HepG2 (cell line): ENCODE results near the gene ACSS1. TPM values are rescaled to one million over a fixed set of nuclear protein-coding genes. Genes with fewer than 3 reads are reported as not detected.

ENCODE experiments used
- ARNTL ChIP-seq: sonication (generic); formaldehyde crosslinking; IDR thresholded peaks from 2 replicates; pipeline ENCODE4 v1.4.0; 2020; ENCODE audit warnings: mild to moderate bottlenecking, missing genetic modification reagents
- BATF2 ChIP-seq: sonication (generic); formaldehyde crosslinking; IDR thresholded peaks from 2 replicates; pipeline ENCODE4 v1.8.0; 2022; ENCODE audit warnings: mild to moderate bottlenecking, missing genetic modification reagents, moderate library complexity
- BORCS8-MEF2B ChIP-seq: sonication (generic); formaldehyde crosslinking; IDR thresholded peaks from 2 replicates; pipeline ENCODE4 v1.8.0; 2022; ENCODE audit warnings: mild to moderate bottlenecking, missing genetic modification reagents
- CHD2 ChIP-seq: IDR thresholded peaks from 2 replicates; pipeline ENCODE4 v1.6.1; 2011; ENCODE audit warnings: low read depth, low read length, improper control_type of control experiment
- E2F5 ChIP-seq: sonication (generic); formaldehyde crosslinking; conservative IDR thresholded peaks from 2 replicates; pipeline ENCODE4 v1.4.0; 2020; ENCODE audit warnings: missing genetic modification reagents
- PAX8 ChIP-seq: sonication (generic); formaldehyde crosslinking; IDR thresholded peaks from 2 replicates; pipeline ENCODE4 v1.8.0; 2022; ENCODE audit warnings: mild to moderate bottlenecking, missing genetic modification reagents, borderline replicate concordance
- PBX3 ChIP-seq: sonication (generic); formaldehyde crosslinking; IDR thresholded peaks from 2 replicates; pipeline ENCODE4 v1.8.1; 2023; ENCODE audit warnings: missing genetic modification reagents, inconsistent platforms, borderline replicate concordance
- PHF21A ChIP-seq: sonication (generic); formaldehyde crosslinking; IDR thresholded peaks from 2 replicates; pipeline ENCODE4 v1.5.0; 2020; ENCODE audit warnings: mild to moderate bottlenecking, missing genetic modification reagents
- RAD51 ChIP-seq: fragments of 450-650 bp; IDR thresholded peaks from 2 replicates; pipeline ENCODE4 v1.6.1; 2016; ENCODE audit warnings: borderline replicate concordance
- RNF2 ChIP-seq: fragments of 450-650 bp; conservative IDR thresholded peaks from 2 replicates; pipeline ENCODE4 v1.6.1; 2016; ENCODE audit warnings: low read depth
- SKIL ChIP-seq: sonication (generic); formaldehyde crosslinking; IDR thresholded peaks from 2 replicates; pipeline ENCODE4 v1.8.0; 2022; ENCODE audit warnings: missing genetic modification reagents, mild to moderate bottlenecking, moderate library complexity, borderline replicate concordance
- SMC3 ChIP-seq: IDR thresholded peaks from 2 replicates; pipeline ENCODE4 v1.6.1; 2011; ENCODE audit warnings: low read length, improper control_type of control experiment
- WIZ ChIP-seq: sonication (generic); formaldehyde crosslinking; IDR thresholded peaks from 2 replicates; pipeline ENCODE4 v1.5.1; 2020; ENCODE audit warnings: mild to moderate bottlenecking, missing genetic modification reagents
- XRCC5 ChIP-seq: fragments of 200-400 bp; formaldehyde crosslinking; optimal IDR thresholded peaks from 2 replicates; pipeline ENCODE3; 2017; ENCODE audit warnings: mild to moderate bottlenecking, low read length
- YEATS2 ChIP-seq: sonication (generic); formaldehyde crosslinking; IDR thresholded peaks from 2 replicates; pipeline ENCODE4 v1.4.0; 2020; ENCODE audit warnings: missing genetic modification reagents, borderline replicate concordance
- ZBTB14 ChIP-seq: sonication (generic); formaldehyde crosslinking; IDR thresholded peaks from 2 replicates; pipeline ENCODE4 v1.4.0; 2020; ENCODE audit warnings: missing genetic modification reagents
- ZNF281 ChIP-seq: sonication (generic); formaldehyde crosslinking; IDR thresholded peaks from 2 replicates; pipeline ENCODE4 v1.4.0; 2020; ENCODE audit warnings: missing genetic modification reagents, borderline replicate concordance
- ZNF451 ChIP-seq: sonication (generic); formaldehyde crosslinking; IDR thresholded peaks from 2 replicates; pipeline ENCODE4 v1.5.0; 2020; ENCODE audit warnings: mild to moderate bottlenecking, missing genetic modification reagents
- ZNF543 ChIP-seq: sonication (generic); formaldehyde crosslinking; IDR thresholded peaks from 2 replicates; pipeline ENCODE4 v1.4.0; 2020; ENCODE audit warnings: mild to moderate bottlenecking, missing genetic modification reagents
- ZNF547 ChIP-seq: sonication (generic); formaldehyde crosslinking; IDR thresholded peaks from 2 replicates; pipeline ENCODE4 v1.5.1; 2020; ENCODE audit warnings: mild to moderate bottlenecking, missing genetic modification reagents
- ZNF850 ChIP-seq: sonication (generic); formaldehyde crosslinking; conservative IDR thresholded peaks from 2 replicates; pipeline ENCODE4 v1.9.0; 2021; ENCODE audit warnings: mild to moderate bottlenecking, missing genetic modification reagents
- polyA plus RNA-seq, 8 experiments: library from polyadenylated mRNA; depleted of rRNA in 3 of 8; stranded (reverse) in 7 of 8; unstranded in 1 of 8; fragments of >200 nt; fragmentation: Illumina TruSeq in 4 of 8; extraction: Trizol in 4 of 8; gene quantifications; 2 replicates each; pipeline versions ENCODE4 v1.2.1 to v1.2.3, GENCODE V29; 2011 to 2016; ENCODE audit warnings: low read depth in 4 of 8, missing spikeins in 1 of 8, mixed read lengths in 1 of 8; ENCODE audit not compliant: insufficient read depth in 1 of 8
- total RNA-seq, 5 experiments: library from RNA; depleted of rRNA; stranded (reverse); fragments of >200 nt; fragmentation: Illumina TruSeq; extraction: Trizol; gene quantifications; 2 replicates each; pipeline ENCODE4 v1.2.3, GENCODE V29; 2016; ENCODE audit warnings: low read depth in 1 of 5

The ACSS1 gene
- total and polyA plus RNA-seq, 2 of the 13 experiments (the other 11 are each of a cell fraction or from before 2014, with no cell fraction given): 15.2 to 41.6 TPM

GRCh38 chr20:25081065-25081729 lies 23.3 kb upstream of the ACSS1 start (continued):
- TF ChIP-seq ZBTB14 (CRISPR knock-in tag) (no peak), ZNF543 (CRISPR knock-in tag) (no peak), CHD2 (no peak), E2F5 (CRISPR knock-in tag) (0 out of 2 replicates have a peak, but pooled peaks have one; percentile 31), RAD51 (no peak), PAX8 (CRISPR knock-in tag) (no peak), XRCC5 (no peak), ZNF451 (CRISPR knock-in tag) (no peak), BORCS8-MEF2B (CRISPR knock-in tag) (peak; percentile 77), ZNF281 (CRISPR knock-in tag) (peak; percentile 27; the same call in 1 of the 2 replicates), RNF2 (no peak), ZNF850 (CRISPR knock-in tag) (no peak), WIZ (CRISPR knock-in tag) (peak; percentile 54; the same call in 1 of the 2 replicates), BATF2 (no peak), ZNF547 (CRISPR knock-in tag) (peak; percentile 72; the same call in 1 of the 2 replicates), PBX3 (no peak), SMC3 (no peak), YEATS2 (no peak), ARNTL (no peak), SKIL (CRISPR knock-in tag) (no peak), PHF21A (CRISPR knock-in tag) (no peak)
